ENCODE data around the gene CD59. TPM values are rescaled to one million over a fixed set of nuclear protein-coding genes. Genes with fewer than 3 reads are reported as not detected.
A peak's percentile ranks its signal among the peaks of the same experiment; 100 is the strongest.

Gene CD59
- total and polyA plus RNA-seq, 2 of the 4 experiments (the other 2 are of a cell fraction), result 765 to 1,140 TPM

DNA sequence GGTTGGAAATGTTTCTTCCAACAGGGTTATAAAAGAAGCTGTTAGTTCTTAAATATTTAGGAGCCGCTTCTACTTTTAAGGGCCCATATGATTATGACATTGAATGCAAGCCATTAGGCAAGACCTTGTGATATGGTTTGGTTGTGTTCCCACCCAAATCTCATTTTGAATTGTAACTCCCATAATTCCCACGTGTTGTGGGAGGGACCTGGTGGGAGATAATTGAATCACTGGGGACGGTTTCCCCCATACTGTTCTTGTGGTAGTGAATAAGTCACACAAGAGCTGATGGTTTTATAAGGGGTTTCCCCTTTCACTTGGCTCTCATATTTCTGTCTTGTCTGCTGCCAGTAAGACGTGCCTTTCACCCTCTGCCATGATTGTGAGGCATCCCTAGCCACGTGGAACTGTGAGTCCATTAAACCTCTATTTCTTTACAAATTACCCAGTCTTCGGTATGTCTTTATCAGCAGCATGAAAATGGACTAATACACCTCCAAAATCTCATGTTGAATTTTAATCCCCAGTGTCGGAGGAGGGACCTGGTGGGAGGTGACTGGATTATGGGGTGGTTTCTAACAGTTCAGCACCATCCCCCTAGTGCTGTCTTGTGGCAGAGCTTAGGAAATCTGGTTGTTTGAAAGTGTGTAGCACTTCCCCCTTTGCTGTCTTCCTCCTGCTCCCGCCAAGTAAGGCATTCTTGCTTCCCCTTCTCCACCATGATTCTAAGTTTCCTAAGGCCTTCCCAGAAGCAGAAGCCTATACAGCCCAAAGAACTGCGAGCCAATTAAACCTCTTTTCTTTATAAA, 4.3 kb downstream of the CD59 start:
- H4K20me1 ChIP-seq (ENCODE audit: insufficient read depth, low read length), result peaks cover 59% of the 10 kb centered on the region
- POLR2A ChIA-PET (ENCODE audit: unreplicated experiment), result interaction anchor here (0.6 kb wide), 1 partner anchor 426 kb away, joined by 3 read pairs; no protein-coding TSS in a partner anchor
- no peak overlapping the region for H2AFZ ChIP-seq (replicated peaks; ENCODE audit: low read length, poor library complexity)
- H3K79me1 ChIP-seq (ENCODE audit: low read depth in 1 of 2, low read length in 2 of 2), result peaks cover 0 to 32% of the 10 kb centered on the region in 2 experiments; a peak in 2 of 4 replicates
- no peak overlapping the region for H3K27ac ChIP-seq (ENCODE audit: insufficient read depth, low read length)
- BruUV-seq (replicated peaks), result no TSS peak
- no peak overlapping the region for H3K56ac ChIP-seq (ENCODE audit: extremely low read depth, insufficient read depth, low read length)
- no peaks in the 10 kb centered on the region for H3K27me3 ChIP-seq (ENCODE audit: control insufficient read depth, insufficient read depth, low read length)
- dilution Hi-C loops (cut with HindIII; ENCODE audit: low sequenced_read_pairs, unreplicated experiment) (no loop called here), intact Hi-C loops (cut with micrococcal nuclease) (no loop called here), in situ Hi-C loops (cut with MboI; ENCODE audit: low sequenced_read_pairs) (no loop called here)
- H2BK5ac ChIP-seq (ENCODE audit: low read depth, low read length, poor library complexity, severe bottlenecking), result no peak overlapping the region
- H3K9me3 ChIP-seq (ENCODE audit: control insufficient read depth, insufficient read depth, low read length), result no peaks in the 10 kb centered on the region
- no peak overlapping the region for H2BK120ac ChIP-seq (ENCODE audit: low read depth, low read length)
- no peak overlapping the region for H4K8ac ChIP-seq (ENCODE audit: low read depth in 2 of 2, low read length in 2 of 2)
- H3K4ac ChIP-seq (ENCODE audit: low read depth, low read length), result no peak overlapping the region
- no peak overlapping the region for H2AK9ac ChIP-seq (replicated peaks; ENCODE audit: low read depth, low read length, poor library complexity)
- H3K4me2 ChIP-seq (ENCODE audit: low read depth, low read length), result peak overlapping the region; percentile 25; the same call in 1 of the 2 replicates
- DNase-seq (no peak), ATAC-seq (ENCODE audit: low read depth) (no peak)
- no peak overlapping the region for H3K18ac ChIP-seq (ENCODE audit: low read depth, low read length)
- H3K23ac ChIP-seq (ENCODE audit: low read depth, low read length), result peak overlapping the region; percentile 45; the same call in 1 of the 2 replicates
- H2BK15ac ChIP-seq (ENCODE audit: low read depth, low read length), result no peak overlapping the region; the same call in 2 of the 3 replicates
- H3K36me3 ChIP-seq (ENCODE audit: control insufficient read depth, insufficient read depth, low read length), result peaks cover 19% of the 10 kb centered on the region
- CTCF ChIA-PET, result no interaction called here
- no peak overlapping the region for H4K5ac ChIP-seq (ENCODE audit: low read depth, low read length)
- H2AK5ac ChIP-seq (ENCODE audit: low read depth, low read length), result no peak overlapping the region
- peaks cover 21% of the 10 kb centered on the region for H3K9me1 ChIP-seq (ENCODE audit: insufficient read depth, low read length)
- H4K91ac ChIP-seq (ENCODE audit: insufficient read depth, low read depth, low read length), result no peak overlapping the region
- no peak overlapping the region for H3K9ac ChIP-seq (ENCODE audit: low read depth, low read length)
- no peak overlapping the region for H3K14ac ChIP-seq (replicated peaks; ENCODE audit: low read depth, low read length)
- no peak overlapping the region for H3K4me3 ChIP-seq (ENCODE audit: insufficient read depth, low read depth, low read length)
- peaks cover 13% of the 10 kb centered on the region for H3K4me1 ChIP-seq (ENCODE audit: control insufficient read depth, insufficient read depth, low read length)
- H2BK20ac ChIP-seq (ENCODE audit: low read depth, low read length), result no peak overlapping the region
- WGBS, 2 experiments (ENCODE audit: extremely low coverage in 2 of 2, insufficient read length in 1 of 2), result 66% methylated on average over 2 of the region's 9 CpGs; no CpG with 5 or more reads in 1 of the 2 experiments
- TF ChIP-seq POLR2A (IDR thresholded peaks at IDR 0.05; ENCODE audit: low read depth, low read length) (no peak), FOS (IDR thresholded peaks at IDR 0.05; ENCODE audit: low read depth, low read length) (no peak), RCOR1 (IDR thresholded peaks at IDR 0.05; ENCODE audit: insufficient replicate concordance, low read length) (no peak), RFX5 (IDR thresholded peaks at IDR 0.05; ENCODE audit: low read depth, low read length) (no peak), MAZ (IDR thresholded peaks at IDR 0.05; ENCODE audit: borderline replicate concordance, low read depth, low read length) (no peak), NFE2L2 (IDR thresholded peaks at IDR 0.05; ENCODE audit: low read depth, low read length) (no peak), SMC3 (IDR thresholded peaks at IDR 0.05; ENCODE audit: low read depth, low read length) (no peak), CEBPB (IDR thresholded peaks at IDR 0.05; ENCODE audit: low read depth, low read length) (no peak), CHD1 (IDR thresholded peaks at IDR 0.05; ENCODE audit: low read depth, low read length) (no peak), RAD21 (IDR thresholded peaks at IDR 0.05; ENCODE audit: low read length) (no peak), MAFK (IDR thresholded peaks at IDR 0.05; ENCODE audit: low read depth, low read length) (no peak), BHLHE40 (IDR thresholded peaks at IDR 0.05; ENCODE audit: low read depth, low read length) (no peak), MXI1 (IDR thresholded peaks at IDR 0.05; ENCODE audit: borderline replicate concordance, low read depth, low read length) (no peak)
- TF ChIP-seq, protein P1, sequence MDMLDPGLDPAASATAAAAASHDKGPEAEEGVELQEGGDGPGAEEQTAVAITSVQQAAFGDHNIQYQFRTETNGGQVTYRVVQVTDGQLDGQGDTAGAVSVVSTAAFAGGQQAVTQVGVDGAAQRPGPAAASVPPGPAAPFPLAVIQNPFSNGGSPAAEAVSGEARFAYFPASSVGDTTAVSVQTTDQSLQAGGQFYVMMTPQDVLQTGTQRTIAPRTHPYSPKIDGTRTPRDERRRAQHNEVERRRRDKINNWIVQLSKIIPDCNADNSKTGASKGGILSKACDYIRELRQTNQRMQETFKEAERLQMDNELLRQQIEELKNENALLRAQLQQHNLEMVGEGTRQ (IDR thresholded peaks at IDR 0.05; ENCODE audit: low read depth, low read length), result no peak
- TF ChIP-seq, protein P2, sequence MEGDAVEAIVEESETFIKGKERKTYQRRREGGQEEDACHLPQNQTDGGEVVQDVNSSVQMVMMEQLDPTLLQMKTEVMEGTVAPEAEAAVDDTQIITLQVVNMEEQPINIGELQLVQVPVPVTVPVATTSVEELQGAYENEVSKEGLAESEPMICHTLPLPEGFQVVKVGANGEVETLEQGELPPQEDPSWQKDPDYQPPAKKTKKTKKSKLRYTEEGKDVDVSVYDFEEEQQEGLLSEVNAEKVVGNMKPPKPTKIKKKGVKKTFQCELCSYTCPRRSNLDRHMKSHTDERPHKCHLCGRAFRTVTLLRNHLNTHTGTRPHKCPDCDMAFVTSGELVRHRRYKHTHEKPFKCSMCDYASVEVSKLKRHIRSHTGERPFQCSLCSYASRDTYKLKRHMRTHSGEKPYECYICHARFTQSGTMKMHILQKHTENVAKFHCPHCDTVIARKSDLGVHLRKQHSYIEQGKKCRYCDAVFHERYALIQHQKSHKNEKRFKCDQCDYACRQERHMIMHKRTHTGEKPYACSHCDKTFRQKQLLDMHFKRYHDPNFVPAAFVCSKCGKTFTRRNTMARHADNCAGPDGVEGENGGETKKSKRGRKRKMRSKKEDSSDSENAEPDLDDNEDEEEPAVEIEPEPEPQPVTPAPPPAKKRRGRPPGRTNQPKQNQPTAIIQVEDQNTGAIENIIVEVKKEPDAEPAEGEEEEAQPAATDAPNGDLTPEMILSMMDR (conservative IDR thresholded peaks at IDR 0.05; ENCODE audit: low read depth, low read length), result no peak
